ENCODE data around the gene RAP1GAP2.

RAP1GAP2 gene

DNA sequence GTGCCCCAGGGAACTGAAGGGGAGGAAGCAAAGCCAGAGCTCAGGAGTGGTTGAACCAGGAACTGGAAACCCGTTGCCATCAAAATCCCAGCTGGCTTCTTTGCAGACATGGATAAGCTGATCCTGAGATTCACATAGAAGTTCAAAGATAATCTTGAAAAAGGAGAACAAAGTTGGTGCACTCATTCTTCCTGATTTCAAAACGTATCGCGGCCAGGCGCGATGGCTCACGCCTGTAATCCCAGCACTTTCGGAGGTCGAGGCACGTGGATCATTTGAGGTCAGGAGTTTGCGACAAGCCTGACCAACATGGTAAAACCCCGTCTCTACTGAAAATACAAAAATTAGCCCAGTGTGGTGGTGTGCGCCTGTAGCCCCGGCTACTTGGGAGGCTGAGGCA, 7.1 kb downstream of the RAP1GAP2 start:
- no peak for TF ChIP-seq CTCF (IDR thresholded peaks at IDR 0.05; ENCODE audit: borderline replicate concordance, control extremely low read depth, extremely low read depth, insufficient read depth, missing control alignments)
- DNase-seq (ENCODE audit: low spot score) = no peak
- in situ Hi-C loops (cut with MboI; ENCODE audit: low sequenced_read_pairs, unreplicated experiment) = no loop called here

- in situ Hi-C loops (cut with MboI; ENCODE audit: low sequenced_read_pairs, unreplicated experiment) = no loop called here
- no peak for DNase-seq (ENCODE audit: low spot score)
- TF ChIP-seq CTCF (IDR thresholded peaks at IDR 0.05; ENCODE audit: borderline replicate concordance, control extremely low read depth, extremely low read depth, insufficient read depth, missing control alignments) = no peak
Measured at GRCh38 chr17:2803971-2804370, 7.7 kb downstream of the RAP1GAP2 start.

DNA sequence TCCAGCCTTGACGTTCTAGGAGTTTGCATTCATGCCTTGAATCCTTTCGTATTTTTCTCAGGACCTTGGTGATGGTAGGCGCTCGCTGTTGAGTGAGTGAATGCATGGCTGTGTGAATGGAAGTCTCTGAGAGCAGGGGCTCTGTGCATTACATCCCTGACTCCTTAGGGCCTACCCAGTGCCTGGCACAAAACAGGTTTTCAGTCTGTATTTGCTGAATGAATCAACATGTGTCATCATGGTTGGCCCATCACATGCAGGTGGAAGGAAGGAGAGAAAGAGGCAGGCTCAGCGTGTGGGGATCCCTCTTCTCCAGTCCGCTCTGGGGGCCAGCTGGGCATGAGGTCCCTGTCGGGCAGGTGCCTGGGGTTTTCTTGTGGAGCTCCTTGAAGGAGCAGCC, 8.7 kb downstream of the RAP1GAP2 start:
- in situ Hi-C loops (cut with MboI; ENCODE audit: low sequenced_read_pairs, unreplicated experiment) = no loop called here
- no peak for TF ChIP-seq CTCF (IDR thresholded peaks at IDR 0.05; ENCODE audit: borderline replicate concordance, control extremely low read depth, extremely low read depth, insufficient read depth, missing control alignments)
- no peak for DNase-seq (ENCODE audit: low spot score)

DNA sequence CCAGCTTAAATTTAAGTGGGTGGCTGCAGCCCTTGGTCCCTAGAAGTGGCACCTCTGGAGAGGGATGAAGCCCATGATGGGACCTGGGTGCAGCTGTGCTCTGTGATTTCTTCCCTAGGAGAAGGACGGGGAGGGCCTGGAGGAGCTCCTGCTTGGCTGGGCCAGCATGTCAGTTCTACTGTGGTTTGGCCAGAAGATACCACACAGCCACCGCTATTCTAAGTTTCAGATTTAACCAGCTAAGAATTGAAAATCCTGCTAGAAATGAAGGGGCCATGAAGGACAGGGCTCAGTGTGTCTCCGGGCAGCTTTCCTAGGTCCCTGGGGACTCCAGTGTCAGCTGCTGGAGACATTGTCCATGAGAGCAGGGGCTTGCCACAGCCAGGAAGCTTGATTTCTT, 9.7 kb downstream of the RAP1GAP2 start:
- no peak for DNase-seq (ENCODE audit: low spot score)
- in situ Hi-C loops (cut with MboI; ENCODE audit: low sequenced_read_pairs, unreplicated experiment) = no loop called here
- no peak for TF ChIP-seq CTCF (IDR thresholded peaks at IDR 0.05; ENCODE audit: borderline replicate concordance, control extremely low read depth, extremely low read depth, insufficient read depth, missing control alignments)

DNA sequence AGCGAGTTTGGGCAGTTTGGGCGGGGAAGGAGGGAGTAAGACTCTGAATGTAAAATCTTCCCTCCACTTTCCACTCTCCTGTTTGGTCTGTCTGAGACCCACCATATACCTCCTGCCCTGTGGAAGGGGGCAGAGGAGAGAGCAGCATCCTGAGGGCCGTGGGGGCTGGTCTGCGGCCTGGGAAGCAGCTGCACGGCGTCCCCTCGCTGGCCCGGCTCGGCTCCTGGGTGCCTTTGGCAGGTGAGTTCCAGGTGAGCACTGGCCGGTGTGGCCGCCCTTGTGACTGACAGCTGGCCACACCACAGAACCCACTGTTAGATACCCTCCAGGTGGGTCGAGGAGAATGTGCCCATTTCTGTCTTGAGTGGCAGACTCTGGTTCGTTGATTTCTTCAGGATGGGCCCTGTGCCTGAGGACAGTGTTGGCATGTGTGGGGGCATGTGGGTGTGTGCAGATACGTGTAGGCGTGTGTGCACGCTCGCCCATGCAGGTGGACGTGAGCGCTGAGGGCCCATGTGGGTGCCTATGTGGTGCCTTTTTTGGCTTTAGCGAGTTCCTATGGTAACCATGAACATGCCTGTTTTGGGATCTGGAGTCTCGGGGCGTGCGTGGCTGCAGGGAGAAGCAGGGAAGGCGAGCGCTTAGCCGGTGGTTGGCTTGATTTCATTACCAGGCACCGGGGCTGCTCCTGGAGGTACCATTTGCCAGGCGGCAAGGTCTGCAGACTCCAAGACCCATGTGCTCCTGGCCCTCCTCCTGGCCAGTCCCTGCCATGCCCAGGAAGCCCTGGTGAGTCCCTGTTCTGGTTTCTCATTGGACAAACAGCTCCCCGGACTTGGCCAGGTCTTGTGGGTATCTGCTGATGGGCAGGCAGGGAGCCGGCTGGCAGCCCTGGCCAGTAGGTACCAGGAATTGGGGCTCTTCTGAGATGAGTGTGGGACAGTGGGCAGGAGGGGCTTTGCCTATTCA, 12.4 kb downstream of the RAP1GAP2 start:
- DNase-seq (ENCODE audit: low spot score) = no peak
- TF ChIP-seq CTCF (IDR thresholded peaks at IDR 0.05; ENCODE audit: borderline replicate concordance, control extremely low read depth, extremely low read depth, insufficient read depth, missing control alignments) = no peak
- in situ Hi-C loops (cut with MboI; ENCODE audit: low sequenced_read_pairs, unreplicated experiment) = no loop called here

DNA sequence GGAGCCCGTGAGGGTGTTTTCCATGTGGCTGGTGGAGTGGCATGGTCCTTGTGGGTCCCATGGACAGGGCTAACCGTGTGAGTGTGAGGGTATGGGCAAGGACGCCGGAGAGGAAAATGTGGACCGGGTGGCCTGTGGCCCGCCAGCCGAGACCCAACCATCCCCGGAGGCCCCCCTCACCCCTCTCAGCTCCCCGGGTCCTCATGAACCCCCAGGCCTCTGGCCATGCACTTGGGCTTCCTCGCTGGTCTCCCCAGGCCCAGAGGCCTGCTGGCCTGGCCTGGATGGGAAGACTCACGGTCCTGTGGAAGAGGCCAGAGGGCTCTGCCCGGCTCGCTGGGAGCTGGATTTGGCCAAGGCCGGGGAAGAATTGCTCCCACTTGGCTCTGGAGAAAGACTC, 13.1 kb downstream of the RAP1GAP2 start:
- TF ChIP-seq CTCF (IDR thresholded peaks at IDR 0.05; ENCODE audit: borderline replicate concordance, control extremely low read depth, extremely low read depth, insufficient read depth, missing control alignments) = no peak
- no peak for DNase-seq (ENCODE audit: low spot score)
- in situ Hi-C loops (cut with MboI; ENCODE audit: low sequenced_read_pairs, unreplicated experiment) = no loop called here
